Caki2 (cell line): ENCODE data around the gene IL17D. TPM values are rescaled to one million over a fixed set of nuclear protein-coding genes. Genes with fewer than 3 reads are reported as not detected.

ENCODE experiments used
- DNase-seq: peaks from one replicate; pipeline ENCODE4 v3.0.0-alpha.2; 2015; ENCODE audit warnings: low read depth
- in situ Hi-C: cut with HindIII; loops from 2 replicates; pipeline ENCODE4 v1.10.0; 2016; ENCODE audit warnings: low sequenced_read_pairs, low pct_unique_long_range_greater_than_20kb, mixed read lengths
- total RNA-seq: library from RNA; depleted of rRNA; stranded (reverse); fragments of >200 nt; shearing (Covaris generic); gene quantifications from 2 replicates; pipeline ENCODE4 v1.2.3, GENCODE V29; 2014; ENCODE audit warnings: low replicate concordance; rRNA removed

IL17D gene
- total RNA-seq, 1 experiment from 2014 or later, result 0.07 TPM

DNA sequence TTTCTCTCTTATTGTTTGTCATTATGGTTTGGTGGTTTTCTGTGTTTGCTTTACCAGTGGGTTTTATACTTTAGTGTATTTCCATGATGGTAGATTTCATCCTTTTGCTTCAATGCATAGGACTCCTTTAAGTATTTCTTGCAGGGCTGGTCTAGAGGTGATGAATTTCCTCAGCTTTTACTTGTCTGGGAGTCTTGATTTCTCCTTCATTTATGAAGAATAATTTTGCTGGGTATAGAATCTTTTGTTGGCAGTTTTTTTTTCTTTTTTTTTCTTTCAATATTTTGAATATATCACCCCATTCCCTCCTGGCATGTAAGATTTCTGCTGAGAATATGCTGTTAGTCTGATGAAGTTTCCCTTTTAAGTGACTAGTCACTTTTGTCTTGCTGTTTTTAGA is 50.5 kb downstream of the IL17D start:
- DNase-seq, result no peak
- in situ Hi-C loops, result no loop called here

DNA sequence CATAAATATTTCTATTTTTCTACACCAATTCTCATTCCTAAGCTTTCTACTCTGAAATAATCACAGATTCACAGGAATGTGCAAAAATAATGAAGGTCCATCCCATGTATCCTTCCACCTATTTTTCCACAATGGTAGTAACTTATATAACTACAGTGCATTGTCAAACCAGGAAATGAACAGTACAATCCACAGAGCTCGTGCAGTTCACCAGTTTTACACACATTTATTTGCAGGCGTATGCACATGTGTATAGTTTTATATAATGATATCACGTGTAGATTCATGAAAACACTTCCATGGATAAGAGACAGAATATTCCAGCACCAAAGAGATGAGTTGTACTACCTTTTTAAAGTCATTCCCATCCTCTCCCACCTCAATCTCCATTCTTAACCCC is 57.4 kb downstream of the IL17D start:
- DNase-seq, result no peak
- in situ Hi-C loops, result no loop called here

DNA sequence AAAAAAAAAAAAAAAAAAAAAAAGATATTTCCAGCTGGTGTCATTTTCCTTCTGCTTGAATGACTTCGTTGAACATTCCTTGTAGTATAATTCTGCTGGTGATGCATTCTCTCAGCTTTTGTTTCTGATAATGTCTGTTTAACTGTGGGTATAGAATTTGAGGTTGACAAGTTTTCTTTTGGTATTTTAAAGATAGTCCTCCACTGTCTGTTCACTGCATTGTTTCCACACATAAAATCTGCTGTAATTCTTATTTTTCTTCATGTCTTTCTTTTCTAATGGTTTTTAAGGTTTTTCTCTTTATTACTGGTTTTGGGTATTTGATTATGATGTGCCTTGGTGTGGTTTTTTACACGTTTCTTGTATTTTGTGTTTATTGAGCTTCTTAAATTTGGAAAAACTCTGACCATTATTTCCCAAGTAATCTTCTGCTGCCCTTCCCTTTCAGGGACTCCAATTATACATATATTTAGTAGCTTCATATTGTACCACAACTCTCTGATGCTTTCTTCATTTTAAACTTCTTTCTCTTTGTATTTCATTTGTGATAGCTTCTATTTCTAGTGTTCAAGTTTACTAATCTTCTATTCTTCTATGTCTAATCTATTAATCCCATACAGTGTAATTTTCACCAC is 63.9 kb downstream of the IL17D start:
- in situ Hi-C loops, result no loop called here

DNA sequence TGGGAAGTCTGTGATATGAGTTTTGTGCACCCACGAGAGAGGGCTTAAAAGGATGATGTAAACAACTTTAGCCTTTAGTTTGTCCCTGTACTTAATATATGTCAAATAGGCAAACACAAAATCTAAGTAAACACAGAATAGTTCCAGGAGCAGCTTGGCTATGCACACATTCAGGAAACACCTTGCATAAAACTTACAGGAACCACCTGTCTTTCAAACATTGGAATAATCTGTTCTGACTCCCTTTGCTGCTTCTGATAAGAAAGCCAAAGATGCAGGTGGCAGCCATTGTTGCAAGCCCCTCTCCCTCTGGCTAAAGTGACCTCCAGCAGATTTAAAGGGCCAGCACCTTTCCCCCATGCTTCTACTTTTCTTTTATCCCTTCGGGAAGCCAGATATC is 65.6 kb downstream of the IL17D start:
- in situ Hi-C loops, result no loop called here
- no peak for DNase-seq

More for the DNA sequence above, 63.9 kb downstream of the IL17D start:
- no peak for DNase-seq

DNA sequence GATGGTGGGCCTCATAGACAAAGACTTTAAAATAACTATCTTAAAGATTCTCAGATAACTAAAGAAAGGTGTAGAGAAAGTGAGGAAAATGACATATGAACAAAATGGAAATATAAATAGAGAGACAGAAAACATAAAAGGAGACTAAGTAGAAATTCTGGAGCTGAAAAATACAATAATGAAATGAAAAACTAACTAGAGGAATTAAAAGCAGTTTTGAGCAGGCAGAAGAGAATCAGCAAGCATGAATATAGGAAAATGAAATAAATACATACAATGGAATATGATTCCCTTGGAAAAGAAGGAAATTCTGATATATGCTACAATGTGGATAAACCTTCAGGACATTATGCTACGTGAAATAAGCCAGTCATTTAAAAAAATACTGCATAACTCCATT is 66.3 kb downstream of the IL17D start:
- in situ Hi-C loops, result no loop called here
- DNase-seq, result no peak

Other genes starting within 250 kb of the IL17D start
- 34.8 and 42.9 TPM in 2 replicates for gene CRYL1, start 177.8 kb upstream of the IL17D start, total RNA-seq
- gene IFT88, start 136.5 kb upstream of the IL17D start, total RNA-seq, result 2.9 and 4.9 TPM in 2 replicates
- 4.4 and 14.9 TPM in 2 replicates for gene EEF1AKMT1, start 70.3 kb downstream of the IL17D start, total RNA-seq
- 7.0 and 7.9 TPM in 2 replicates for gene XPO4, start 199.0 kb downstream of the IL17D start, total RNA-seq